HFFc6 (cell line): ENCODE results near the gene IMMP1L. TPM values are rescaled to one million over a fixed set of nuclear protein-coding genes. Genes with fewer than 3 reads are reported as not detected.

Experiments used
- DNase-seq: peaks from one replicate; pipeline ENCODE4 v3.0.0-alpha.2; 2018
- H3K27ac Mint-ChIP-seq: 2 replicates; pipeline ENCODE4 v1.8.0; 2020; ENCODE audit warnings: mild to moderate bottlenecking, mixed read lengths
- H3K27me3 Mint-ChIP-seq: 2 replicates; pipeline ENCODE4 v1.8.0; 2021; ENCODE audit warnings: mild to moderate bottlenecking, moderate library complexity, mixed read lengths; ENCODE audit not compliant: insufficient read depth
- H3K36me3 Mint-ChIP-seq: 2 replicates; pipeline ENCODE4 v1.8.0; 2021; ENCODE audit warnings: low read depth, mixed read lengths
- H3K4me1 Mint-ChIP-seq: 2 replicates; pipeline ENCODE4 v1.8.0; 2020; ENCODE audit warnings: low read depth, mixed read lengths
- H3K4me3 Mint-ChIP-seq: 2 replicates; pipeline ENCODE4 v1.8.0; 2020; ENCODE audit warnings: mild to moderate bottlenecking, moderate library complexity, mixed read lengths
- H3K9me3 Mint-ChIP-seq: 2 replicates; pipeline ENCODE4 v1.8.0; 2020; ENCODE audit warnings: mild to moderate bottlenecking, mixed read lengths
- CTCF ChIP-seq: fragments of 200-600 bp; sonication (generic); IDR thresholded peaks from 2 replicates; pipeline ENCODE4 v1.5.0; 2021; ENCODE audit warnings: antibody characterized with exemption, mild to moderate bottlenecking
- total RNA-seq, 6 experiments: library from RNA; stranded (reverse); fragmentation: NEBNext Ultra II Directional; extraction: Animal tissue kit (Norgen Biotek cat#: 25700); gene quantifications; 2 replicates in 1 of 6; 3 replicates in 5 of 6; pipeline ENCODE4 v1.2.3, GENCODE V29; 2021

Gene IMMP1L
- total RNA-seq, 6 experiments from 2014 or later: 11.5 to 18.3 (median 14.5) TPM

DNA sequence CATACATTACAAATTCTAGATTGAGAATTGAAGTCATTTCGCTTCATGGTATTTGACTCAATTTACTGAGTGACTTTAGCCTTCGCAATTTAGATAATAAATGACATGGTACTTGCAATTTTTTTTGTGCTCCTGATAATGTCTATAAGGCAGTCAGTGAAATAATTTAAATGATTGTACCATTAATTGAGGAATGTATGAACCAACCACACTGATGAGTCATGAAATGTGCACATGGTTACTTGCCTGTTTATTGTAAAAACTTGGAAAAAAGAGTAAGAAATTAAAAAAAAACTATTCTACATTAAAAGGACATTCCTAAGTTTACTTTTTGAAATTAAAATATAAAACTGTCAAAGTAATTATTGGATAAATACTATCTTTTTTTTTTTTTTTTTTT lies 96.5 kb downstream of the IMMP1L start:
- Mint-ChIP-seq H3K9me3 (peaks cover 5% of the 10 kb centered on the region), H3K4me1 (peaks cover 21% of the 10 kb centered on the region), H3K27me3 (no peaks in the 10 kb centered on the region), H3K36me3 (peaks cover 26% of the 10 kb centered on the region), H3K27ac (no peak overlapping the region), H3K4me3 (no peak overlapping the region)
- TF ChIP-seq CTCF: no peak
- DNase-seq: peak; percentile 50

DNA sequence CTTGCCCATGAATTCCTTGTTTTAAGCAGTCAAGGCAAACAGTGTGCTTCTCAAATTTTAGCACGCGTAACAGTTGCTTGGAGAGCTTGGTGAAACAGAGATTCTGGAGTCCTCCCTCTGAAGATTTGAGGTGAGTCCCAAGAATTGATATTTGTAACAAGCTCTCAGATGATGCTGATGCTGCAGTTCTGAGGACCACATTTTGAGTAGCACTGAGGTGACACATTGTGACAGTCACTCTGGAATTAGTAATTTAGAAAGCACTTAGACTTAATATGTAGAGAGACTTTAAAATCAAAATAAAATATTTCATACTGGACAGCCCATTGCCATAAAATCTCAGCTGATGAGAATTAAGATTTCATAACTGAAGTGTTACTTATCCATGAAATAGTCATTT lies 101.2 kb downstream of the IMMP1L start:
- Mint-ChIP-seq H3K9me3 (peaks cover 5% of the 10 kb centered on the region), H3K36me3 (peaks cover 16% of the 10 kb centered on the region), H3K27ac (no peak overlapping the region), H3K4me3 (no peak overlapping the region), H3K27me3 (no peaks in the 10 kb centered on the region), H3K4me1 (peaks cover 25% of the 10 kb centered on the region)
- DNase-seq: no peak
- no peak for TF ChIP-seq CTCF

DNA sequence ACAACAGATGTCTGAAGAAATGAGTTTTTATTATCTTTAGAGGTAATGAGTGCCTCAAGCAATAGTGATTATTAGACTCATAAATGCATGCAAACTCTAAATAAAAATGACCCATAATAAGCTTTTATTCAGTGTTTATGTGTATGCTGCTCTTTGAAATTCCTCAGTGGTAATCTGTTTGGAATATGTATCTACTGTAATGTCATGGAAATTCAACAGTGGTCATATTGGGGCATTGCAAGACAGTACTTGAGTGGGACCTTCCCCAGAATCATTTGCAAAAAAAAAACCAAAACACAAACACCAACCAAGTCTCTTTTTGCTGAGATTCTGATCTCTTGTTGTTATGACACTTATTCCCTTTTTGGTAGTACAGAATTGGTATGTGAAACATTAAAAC lies 104.8 kb downstream of the IMMP1L start:
- Mint-ChIP-seq H3K4me1 (peaks cover 15% of the 10 kb centered on the region), H3K27me3 (no peaks in the 10 kb centered on the region), H3K4me3 (no peak overlapping the region), H3K9me3 (no peaks in the 10 kb centered on the region; the same call in 1 of the 2 replicates), H3K36me3 (peaks cover 10% of the 10 kb centered on the region), H3K27ac (no peak overlapping the region)
- DNase-seq: no peak
- TF ChIP-seq CTCF: no peak

GRCh38 chr11:31397239-31397834 lies 112.1 kb downstream of the IMMP1L start:
- peaks cover 10% of the 10 kb centered on the region for H3K36me3 Mint-ChIP-seq
- TF ChIP-seq CTCF: peak; percentile 81
- H3K27ac Mint-ChIP-seq: no peak overlapping the region
- peak; percentile 12 for DNase-seq
- no peaks in the 10 kb centered on the region; the same call in 1 of the 2 replicates for H3K9me3 Mint-ChIP-seq
- no peak overlapping the region for H3K4me3 Mint-ChIP-seq
- no peaks in the 10 kb centered on the region for H3K4me1 Mint-ChIP-seq
- no peaks in the 10 kb centered on the region for H3K27me3 Mint-ChIP-seq

DNA sequence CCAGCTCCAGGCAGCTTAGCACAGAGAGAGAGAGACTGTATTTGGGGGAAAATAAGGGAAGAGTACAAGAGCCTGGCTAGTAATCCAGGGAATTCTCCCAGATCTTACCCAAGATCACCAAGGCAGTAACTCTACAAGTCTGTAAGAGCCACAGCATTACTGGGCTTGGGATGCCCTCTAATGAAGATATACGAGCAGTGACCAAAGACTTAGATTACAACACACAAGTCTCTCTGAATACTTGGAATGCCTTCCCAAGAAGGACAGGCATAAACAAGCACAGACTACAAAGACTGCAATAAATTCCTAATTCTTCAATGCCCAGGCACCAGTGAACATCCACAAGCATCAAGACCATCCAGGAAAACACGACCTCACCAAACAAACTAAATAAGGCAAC lies 122.0 kb downstream of the IMMP1L start:
- Mint-ChIP-seq H3K36me3 (peaks cover 13% of the 10 kb centered on the region), H3K27ac (no peak overlapping the region), H3K27me3 (peaks cover 2% of the 10 kb centered on the region; the same call in 1 of the 2 replicates), H3K4me1 (peaks cover 7% of the 10 kb centered on the region; the same call in 1 of the 2 replicates), H3K9me3 (no peaks in the 10 kb centered on the region), H3K4me3 (no peak overlapping the region)
- no peak for TF ChIP-seq CTCF
- peak; percentile 19 for DNase-seq
